IMR-90 (cell line): ENCODE data around the gene GPATCH2.

Experiments
- BHLHE40 ChIP-seq: fragments of 150-350 bp; IDR thresholded peaks from 2 replicates; pipeline ENCODE4 v1.6.1; 2016; ENCODE audit warnings: mild to moderate bottlenecking, low read depth, low read length
- CTCF ChIP-seq: conservative IDR thresholded peaks from 2 replicates; pipeline ENCODE4 v1.5.1; 2012; ENCODE audit warnings: mild to moderate bottlenecking, low read depth, low read length, improper control_type of control experiment
- RFX5 ChIP-seq: IDR thresholded peaks from 2 replicates; pipeline ENCODE4 v1.8.0; 2012; ENCODE audit warnings: low read depth, mild to moderate bottlenecking, low read length, moderate library complexity

- TF ChIP-seq CTCF (no peak), BHLHE40 (no peak), RFX5 (no peak)
These were observed 45.3 kb downstream of the GPATCH2 start for GRCh38 chr1:217585577-217585976.
